ENCODE measurements around the gene ANKS1A. TPM values are rescaled to one million over a fixed set of nuclear protein-coding genes. Genes with fewer than 3 reads are reported as not detected.

Gene ANKS1A
- total RNA-seq, 1 experiment from 2014 or later = 35.0 TPM

GRCh38 chr6:34992376-34992775 lies 103.3 kb downstream of the ANKS1A start:
- Mint-ChIP-seq H3K27me3 (ENCODE audit: low read depth) (no peaks in the 10 kb centered on the region), H3K4me1 (peaks cover 30% of the 10 kb centered on the region), H3K4me3 (no peak overlapping the region), H3K9me3 (peaks cover 4% of the 10 kb centered on the region), H3K27ac (no peak overlapping the region; the same call in 1 of the 2 replicates), H3K36me3 (peaks cover 58% of the 10 kb centered on the region)
- ATAC-seq = peak; percentile 59
- TF ChIP-seq OVOL2 (CRISPR knock-in tag; IDR thresholded peaks at IDR 0.05; ENCODE audit: borderline replicate concordance) = no peak
- TF ChIP-seq ETV6 (CRISPR knock-in tag; IDR thresholded peaks at IDR 0.05) = no peak
- TF ChIP-seq ATF6 (CRISPR knock-in tag; IDR thresholded peaks at IDR 0.05) = no peak
- TF ChIP-seq ERG (CRISPR knock-in tag; IDR thresholded peaks at IDR 0.05) = no peak
- no peak for TF ChIP-seq NR2C2 (CRISPR knock-in tag; IDR thresholded peaks at IDR 0.05)
- no peak for TF ChIP-seq JAZF1 (CRISPR knock-in tag; IDR thresholded peaks at IDR 0.05)
- TF ChIP-seq NFYB (CRISPR knock-in tag; conservative IDR thresholded peaks at IDR 0.05; ENCODE audit: low read depth) = no peak
- TF ChIP-seq USF1 (CRISPR knock-in tag; IDR thresholded peaks at IDR 0.05) = no peak
- TF ChIP-seq ZNF219 (CRISPR knock-in tag; IDR thresholded peaks at IDR 0.05; ENCODE audit: borderline replicate concordance) = no peak
- no peak for TF ChIP-seq JUN (CRISPR knock-in tag; IDR thresholded peaks at IDR 0.05)
- TF ChIP-seq, protein P1, sequence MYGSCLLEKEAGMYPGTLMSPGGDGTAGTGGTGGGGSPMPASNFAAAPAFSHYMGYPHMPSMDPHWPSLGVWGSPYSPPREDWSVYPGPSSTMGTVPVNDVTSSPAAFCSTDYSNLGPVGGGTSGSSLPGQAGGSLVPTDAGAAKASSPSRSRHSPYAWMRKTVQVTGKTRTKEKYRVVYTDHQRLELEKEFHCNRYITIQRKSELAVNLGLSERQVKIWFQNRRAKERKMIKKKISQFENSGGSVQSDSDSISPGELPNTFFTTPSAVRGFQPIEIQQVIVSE (CRISPR knock-in tag; IDR thresholded peaks at IDR 0.05; ENCODE audit: borderline replicate concordance) = no peak
- DNase-seq (ENCODE audit: low spot score) = no peak
- CTCF ChIA-PET = interaction anchor here (0.7 to 1.7 kb wide), 7 partner anchors 19 to 248 kb away, joined by 3 to 8 read pairs (median 3); no protein-coding TSS in a partner anchor
- POLR2A ChIA-PET = interaction anchor here (1.3 kb wide), 1 partner anchor 104 kb away, joined by 3 read pairs; the partner anchor contains the start of gene TAF11

GRCh38 chr6:34993213-34993612 lies 104.2 kb downstream of the ANKS1A start:
- no peak for TF ChIP-seq ERG (CRISPR knock-in tag; IDR thresholded peaks at IDR 0.05)
- TF ChIP-seq ZSCAN18 (CRISPR knock-in tag; IDR thresholded peaks at IDR 0.05) = no peak
- TF ChIP-seq SP1 (CRISPR knock-in tag; conservative IDR thresholded peaks at IDR 0.05) = no peak
- no peak for TF ChIP-seq USF1 (CRISPR knock-in tag; IDR thresholded peaks at IDR 0.05)
- no peak for TF ChIP-seq ARID4B (CRISPR knock-in tag; IDR thresholded peaks at IDR 0.05; ENCODE audit: borderline replicate concordance)
- no peak for TF ChIP-seq GTF2I (CRISPR knock-in tag; conservative IDR thresholded peaks at IDR 0.05)
- no peak for TF ChIP-seq ZNF121 (CRISPR knock-in tag; IDR thresholded peaks at IDR 0.05)
- no peak for TF ChIP-seq ZBTB21 (CRISPR knock-in tag; IDR thresholded peaks at IDR 0.05; ENCODE audit: borderline replicate concordance)
- no peak for TF ChIP-seq PREB (CRISPR knock-in tag; IDR thresholded peaks at IDR 0.05; ENCODE audit: borderline replicate concordance)
- no peak for TF ChIP-seq ZNF671 (CRISPR knock-in tag; IDR thresholded peaks at IDR 0.05)
- H3K9me3 Mint-ChIP-seq = peaks cover 4% of the 10 kb centered on the region
- CTCF ChIA-PET = interaction anchor here (0.6 to 1.7 kb wide), 7 partner anchors 13 to 212 kb away, joined by 3 to 8 read pairs (median 3); no protein-coding TSS in a partner anchor
- peaks cover 60% of the 10 kb centered on the region for H3K36me3 Mint-ChIP-seq
- POLR2A ChIA-PET = interaction anchor here (1.3 kb wide), 1 partner anchor 105 kb away, joined by 3 read pairs; the partner anchor contains the start of gene TAF11
- no peaks in the 10 kb centered on the region for H3K27me3 Mint-ChIP-seq (ENCODE audit: low read depth)
- H3K4me1 Mint-ChIP-seq = peaks cover 29% of the 10 kb centered on the region
- ATAC-seq (no peak), DNase-seq (ENCODE audit: low spot score) (no peak)
- no peak overlapping the region for H3K4me3 Mint-ChIP-seq
- H3K27ac Mint-ChIP-seq = no peak overlapping the region; the same call in 1 of the 2 replicates

Measured in WTC11 (cell line).